Measurements from ENCODE around the gene KPNA4.

KPNA4 gene

GRCh38 chr3:160481856-160482255 is 83.5 kb downstream of the KPNA4 start:
- Histone ChIP-seq H3K36me3 (ENCODE audit: control insufficient read depth, low read depth, low read length) (no peaks in the 10 kb centered on the region), H3K4me3 (ENCODE audit: low read length) (no peak overlapping the region), H3K9me3 (ENCODE audit: control insufficient read depth, low read depth, low read length) (no peaks in the 10 kb centered on the region), H3K27me3 (ENCODE audit: control insufficient read depth, insufficient read depth, low read length) (no peaks in the 10 kb centered on the region), H3K9ac (ENCODE audit: low read length) (no peak overlapping the region), H3K27ac (ENCODE audit: low read length) (no peak overlapping the region), H3K4me1 (ENCODE audit: control insufficient read depth, low read depth, low read length) (no peaks in the 10 kb centered on the region)

GRCh38 chr3:160480931-160481330 is 84.4 kb downstream of the KPNA4 start:
- H3K36me3 ChIP-seq (ENCODE audit: control insufficient read depth, low read depth, low read length), result no peaks in the 10 kb centered on the region
- H3K27ac ChIP-seq (ENCODE audit: low read length), result no peak overlapping the region
- H3K27me3 ChIP-seq (ENCODE audit: control insufficient read depth, insufficient read depth, low read length), result no peaks in the 10 kb centered on the region
- H3K4me1 ChIP-seq (ENCODE audit: control insufficient read depth, low read depth, low read length), result no peaks in the 10 kb centered on the region
- H3K9ac ChIP-seq (ENCODE audit: low read length), result no peak overlapping the region
- no peaks in the 10 kb centered on the region for H3K9me3 ChIP-seq (ENCODE audit: control insufficient read depth, low read depth, low read length)
- no peak overlapping the region for H3K4me3 ChIP-seq (ENCODE audit: low read length)

DNA sequence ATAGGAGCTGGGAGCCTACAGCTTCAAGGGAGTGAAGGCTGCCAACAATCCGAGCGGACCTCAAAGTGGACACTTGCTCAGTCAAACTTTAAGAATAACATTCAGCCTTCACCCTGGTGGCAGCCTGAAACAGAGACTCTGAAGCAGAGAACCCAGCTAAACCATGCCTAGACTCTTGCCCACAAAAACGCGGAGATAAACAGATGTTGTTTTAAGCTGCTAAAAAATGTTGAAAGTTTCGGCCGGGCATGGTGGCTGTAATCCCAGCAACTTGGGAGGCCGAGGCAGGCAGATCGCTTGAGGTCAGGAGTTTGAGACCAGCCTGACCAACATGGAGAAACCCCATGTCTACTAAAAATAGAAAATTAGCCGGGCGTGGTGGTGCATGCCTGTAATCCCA is 86.0 kb downstream of the KPNA4 start:
- Histone ChIP-seq H3K9ac (ENCODE audit: low read length) (no peak overlapping the region), H3K9me3 (ENCODE audit: control insufficient read depth, low read depth, low read length) (no peaks in the 10 kb centered on the region), H3K4me3 (ENCODE audit: low read length) (no peak overlapping the region), H3K27ac (ENCODE audit: low read length) (no peak overlapping the region), H3K36me3 (ENCODE audit: control insufficient read depth, low read depth, low read length) (no peaks in the 10 kb centered on the region), H3K4me1 (ENCODE audit: control insufficient read depth, low read depth, low read length) (no peaks in the 10 kb centered on the region), H3K27me3 (ENCODE audit: control insufficient read depth, insufficient read depth, low read length) (no peaks in the 10 kb centered on the region)

- no peaks in the 10 kb centered on the region for H3K9me3 ChIP-seq (ENCODE audit: control insufficient read depth, low read depth, low read length)
- H3K9ac ChIP-seq (ENCODE audit: low read length), result no peak overlapping the region
- H3K27ac ChIP-seq (ENCODE audit: low read length), result no peak overlapping the region
- H3K36me3 ChIP-seq (ENCODE audit: control insufficient read depth, low read depth, low read length), result no peaks in the 10 kb centered on the region
- H3K4me1 ChIP-seq (ENCODE audit: control insufficient read depth, low read depth, low read length), result no peaks in the 10 kb centered on the region
- H3K4me3 ChIP-seq (ENCODE audit: low read length), result no peak overlapping the region
- H3K27me3 ChIP-seq (ENCODE audit: control insufficient read depth, insufficient read depth, low read length), result no peaks in the 10 kb centered on the region
Observed at GRCh38 chr3:160478338-160478737, 87.0 kb downstream of the KPNA4 start.

- Histone ChIP-seq H3K27me3 (ENCODE audit: control insufficient read depth, insufficient read depth, low read length) (no peaks in the 10 kb centered on the region), H3K4me1 (ENCODE audit: control insufficient read depth, low read depth, low read length) (no peaks in the 10 kb centered on the region), H3K9me3 (ENCODE audit: control insufficient read depth, low read depth, low read length) (no peaks in the 10 kb centered on the region), H3K27ac (ENCODE audit: low read length) (no peak overlapping the region), H3K36me3 (ENCODE audit: control insufficient read depth, low read depth, low read length) (no peaks in the 10 kb centered on the region), H3K4me3 (ENCODE audit: low read length) (no peak overlapping the region), H3K9ac (ENCODE audit: low read length) (no peak overlapping the region)
Observed at GRCh38 chr3:160477750-160478149, 87.6 kb downstream of the KPNA4 start.

GRCh38 chr3:160475884-160476283 is 89.5 kb downstream of the KPNA4 start:
- H3K4me1 ChIP-seq (ENCODE audit: control insufficient read depth, low read depth, low read length), result no peaks in the 10 kb centered on the region
- no peaks in the 10 kb centered on the region for H3K9me3 ChIP-seq (ENCODE audit: control insufficient read depth, low read depth, low read length)
- no peaks in the 10 kb centered on the region for H3K27me3 ChIP-seq (ENCODE audit: control insufficient read depth, insufficient read depth, low read length)
- no peaks in the 10 kb centered on the region for H3K36me3 ChIP-seq (ENCODE audit: control insufficient read depth, low read depth, low read length)
- no peak overlapping the region for H3K9ac ChIP-seq (ENCODE audit: low read length)
- no peak overlapping the region for H3K27ac ChIP-seq (ENCODE audit: low read length)
- no peak overlapping the region for H3K4me3 ChIP-seq (ENCODE audit: low read length)

GRCh38 chr3:160475153-160475552 is 90.2 kb downstream of the KPNA4 start:
- H3K9ac ChIP-seq (ENCODE audit: low read length), result no peak overlapping the region
- no peaks in the 10 kb centered on the region for H3K4me1 ChIP-seq (ENCODE audit: control insufficient read depth, low read depth, low read length)
- H3K4me3 ChIP-seq (ENCODE audit: low read length), result no peak overlapping the region
- H3K27me3 ChIP-seq (ENCODE audit: control insufficient read depth, insufficient read depth, low read length), result no peaks in the 10 kb centered on the region
- no peaks in the 10 kb centered on the region for H3K36me3 ChIP-seq (ENCODE audit: control insufficient read depth, low read depth, low read length)
- H3K27ac ChIP-seq (ENCODE audit: low read length), result no peak overlapping the region
- H3K9me3 ChIP-seq (ENCODE audit: control insufficient read depth, low read depth, low read length), result no peaks in the 10 kb centered on the region

GRCh38 chr3:160474416-160474838 is 90.9 kb downstream of the KPNA4 start:
- H3K9me3 ChIP-seq (ENCODE audit: control insufficient read depth, low read depth, low read length), result peaks cover 6% of the 10 kb centered on the region
- H3K36me3 ChIP-seq (ENCODE audit: control insufficient read depth, low read depth, low read length), result no peaks in the 10 kb centered on the region
- H3K4me3 ChIP-seq (ENCODE audit: low read length), result no peak overlapping the region
- no peaks in the 10 kb centered on the region for H3K4me1 ChIP-seq (ENCODE audit: control insufficient read depth, low read depth, low read length)
- H3K27ac ChIP-seq (ENCODE audit: low read length), result no peak overlapping the region
- no peaks in the 10 kb centered on the region for H3K27me3 ChIP-seq (ENCODE audit: control insufficient read depth, insufficient read depth, low read length)
- no peak overlapping the region for H3K9ac ChIP-seq (ENCODE audit: low read length)

DNA sequence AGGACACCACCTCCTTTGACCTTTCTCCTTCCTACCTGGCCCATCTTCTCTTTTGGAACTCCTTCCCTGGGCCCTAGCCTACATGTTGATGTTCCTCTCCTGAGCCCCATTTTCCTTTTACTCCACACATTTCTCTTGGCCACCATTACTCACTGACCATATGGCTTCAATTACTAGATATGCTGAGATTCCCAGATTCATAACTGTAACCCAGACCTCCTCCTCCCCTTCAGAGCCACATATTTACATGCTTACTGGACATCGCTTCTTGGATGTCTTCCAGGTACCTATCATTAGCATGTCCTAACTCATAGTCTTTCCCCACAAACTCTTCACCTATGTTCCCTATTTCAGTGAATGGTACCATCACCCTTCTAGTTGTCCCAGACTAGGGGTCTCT is 91.4 kb downstream of the KPNA4 start:
- Histone ChIP-seq H3K9me3 (ENCODE audit: control insufficient read depth, low read depth, low read length) (peaks cover 6% of the 10 kb centered on the region), H3K4me3 (ENCODE audit: low read length) (no peak overlapping the region), H3K27me3 (ENCODE audit: control insufficient read depth, insufficient read depth, low read length) (no peaks in the 10 kb centered on the region), H3K4me1 (ENCODE audit: control insufficient read depth, low read depth, low read length) (no peaks in the 10 kb centered on the region), H3K27ac (ENCODE audit: low read length) (no peak overlapping the region), H3K9ac (ENCODE audit: low read length) (no peak overlapping the region), H3K36me3 (ENCODE audit: control insufficient read depth, low read depth, low read length) (no peaks in the 10 kb centered on the region)

GRCh38 chr3:160473221-160473620 is 92.2 kb downstream of the KPNA4 start:
- Histone ChIP-seq H3K9ac (ENCODE audit: low read length) (no peak overlapping the region), H3K27me3 (ENCODE audit: control insufficient read depth, insufficient read depth, low read length) (no peaks in the 10 kb centered on the region), H3K27ac (ENCODE audit: low read length) (no peak overlapping the region), H3K9me3 (ENCODE audit: control insufficient read depth, low read depth, low read length) (peaks cover 6% of the 10 kb centered on the region), H3K36me3 (ENCODE audit: control insufficient read depth, low read depth, low read length) (no peaks in the 10 kb centered on the region), H3K4me3 (ENCODE audit: low read length) (no peak overlapping the region), H3K4me1 (ENCODE audit: control insufficient read depth, low read depth, low read length) (no peaks in the 10 kb centered on the region)

DNA sequence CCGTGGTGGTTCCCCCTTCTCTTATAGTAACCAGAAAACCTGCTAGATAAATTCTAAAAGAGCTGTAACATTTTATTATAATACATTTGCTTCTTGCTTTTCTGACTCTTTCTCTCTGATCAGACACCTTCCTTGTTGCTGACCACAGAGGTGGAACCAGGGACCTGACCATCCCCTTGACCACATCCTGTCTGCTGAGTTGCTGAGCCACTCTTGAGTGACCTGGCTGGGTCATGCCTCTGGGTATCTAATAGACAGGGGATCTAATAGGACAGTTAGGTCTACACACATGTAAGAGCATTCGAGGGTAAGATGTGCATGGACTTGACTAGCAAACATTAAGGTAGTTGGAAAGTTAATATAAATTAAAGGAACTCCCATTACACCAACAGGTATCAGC is 93.0 kb downstream of the KPNA4 start:
- Histone ChIP-seq H3K27me3 (ENCODE audit: control insufficient read depth, insufficient read depth, low read length) (no peaks in the 10 kb centered on the region), H3K4me1 (ENCODE audit: control insufficient read depth, low read depth, low read length) (no peaks in the 10 kb centered on the region), H3K9ac (ENCODE audit: low read length) (no peak overlapping the region), H3K36me3 (ENCODE audit: control insufficient read depth, low read depth, low read length) (no peaks in the 10 kb centered on the region), H3K9me3 (ENCODE audit: control insufficient read depth, low read depth, low read length) (peaks cover 6% of the 10 kb centered on the region), H3K27ac (ENCODE audit: low read length) (no peak overlapping the region), H3K4me3 (ENCODE audit: low read length) (no peak overlapping the region)

- Histone ChIP-seq H3K4me1 (ENCODE audit: control insufficient read depth, low read depth, low read length) (no peaks in the 10 kb centered on the region), H3K27me3 (ENCODE audit: control insufficient read depth, insufficient read depth, low read length) (no peaks in the 10 kb centered on the region), H3K4me3 (ENCODE audit: low read length) (no peak overlapping the region)
Observed at GRCh38 chr3:160471892-160472291, 93.5 kb downstream of the KPNA4 start.

More at GRCh38 chr3:160471892-160472291, 93.5 kb downstream of the KPNA4 start:
- H3K36me3 ChIP-seq (ENCODE audit: control insufficient read depth, low read depth, low read length), result no peaks in the 10 kb centered on the region
- no peak overlapping the region for H3K9ac ChIP-seq (ENCODE audit: low read length)
- H3K27ac ChIP-seq (ENCODE audit: low read length), result no peak overlapping the region
- peaks cover 6% of the 10 kb centered on the region for H3K9me3 ChIP-seq (ENCODE audit: control insufficient read depth, low read depth, low read length)
